Measurements from ENCODE around the gene DENND4C.

Gene DENND4C

DNA sequence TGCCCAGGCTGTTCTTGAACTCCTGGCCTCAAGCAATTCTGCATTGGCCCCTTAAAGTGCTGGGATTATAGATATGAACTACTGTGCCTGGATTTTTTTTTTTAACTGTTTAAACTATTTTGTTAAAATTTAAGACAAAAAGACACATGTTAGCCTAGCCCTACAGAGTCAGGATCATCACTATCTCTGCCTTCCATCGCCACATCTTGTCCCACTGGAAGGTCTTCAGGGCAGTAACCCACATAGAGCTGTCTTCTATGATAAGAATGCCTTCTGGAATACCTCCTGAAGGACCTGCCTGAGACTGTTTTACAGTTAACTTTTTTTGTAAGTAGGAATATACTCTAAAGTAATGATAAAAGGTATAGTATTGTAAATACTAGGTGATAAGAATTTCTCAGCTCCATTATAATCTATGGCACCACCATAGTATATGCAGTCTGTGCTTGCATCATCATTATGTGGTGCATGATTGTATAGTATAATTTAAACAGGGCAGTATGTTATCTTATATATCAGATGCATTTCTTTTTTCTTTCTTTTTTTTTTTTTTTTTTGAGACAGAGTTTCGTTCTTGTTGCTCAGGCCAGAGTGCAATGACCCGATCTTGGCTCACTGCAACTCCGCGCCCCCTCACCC lies 52.7 kb downstream of the DENND4C start:
- TF ChIP-seq FOXP2 (optimal IDR thresholded peaks at IDR 0.05; ENCODE audit: borderline replicate concordance, extremely low read depth, extremely low read length, insufficient read depth) = no peak
- TF ChIP-seq POLR2AphosphoS5 (IDR thresholded peaks at IDR 0.05; ENCODE audit: low read depth, low read length) = no peak
- no peak for TF ChIP-seq TAF1 (IDR thresholded peaks at IDR 0.05; ENCODE audit: borderline replicate concordance, insufficient read depth, low read length)
- no peak for TF ChIP-seq SIN3A (IDR thresholded peaks at IDR 0.05; ENCODE audit: borderline replicate concordance, insufficient read depth, low read length)
- TF ChIP-seq, protein P1, sequence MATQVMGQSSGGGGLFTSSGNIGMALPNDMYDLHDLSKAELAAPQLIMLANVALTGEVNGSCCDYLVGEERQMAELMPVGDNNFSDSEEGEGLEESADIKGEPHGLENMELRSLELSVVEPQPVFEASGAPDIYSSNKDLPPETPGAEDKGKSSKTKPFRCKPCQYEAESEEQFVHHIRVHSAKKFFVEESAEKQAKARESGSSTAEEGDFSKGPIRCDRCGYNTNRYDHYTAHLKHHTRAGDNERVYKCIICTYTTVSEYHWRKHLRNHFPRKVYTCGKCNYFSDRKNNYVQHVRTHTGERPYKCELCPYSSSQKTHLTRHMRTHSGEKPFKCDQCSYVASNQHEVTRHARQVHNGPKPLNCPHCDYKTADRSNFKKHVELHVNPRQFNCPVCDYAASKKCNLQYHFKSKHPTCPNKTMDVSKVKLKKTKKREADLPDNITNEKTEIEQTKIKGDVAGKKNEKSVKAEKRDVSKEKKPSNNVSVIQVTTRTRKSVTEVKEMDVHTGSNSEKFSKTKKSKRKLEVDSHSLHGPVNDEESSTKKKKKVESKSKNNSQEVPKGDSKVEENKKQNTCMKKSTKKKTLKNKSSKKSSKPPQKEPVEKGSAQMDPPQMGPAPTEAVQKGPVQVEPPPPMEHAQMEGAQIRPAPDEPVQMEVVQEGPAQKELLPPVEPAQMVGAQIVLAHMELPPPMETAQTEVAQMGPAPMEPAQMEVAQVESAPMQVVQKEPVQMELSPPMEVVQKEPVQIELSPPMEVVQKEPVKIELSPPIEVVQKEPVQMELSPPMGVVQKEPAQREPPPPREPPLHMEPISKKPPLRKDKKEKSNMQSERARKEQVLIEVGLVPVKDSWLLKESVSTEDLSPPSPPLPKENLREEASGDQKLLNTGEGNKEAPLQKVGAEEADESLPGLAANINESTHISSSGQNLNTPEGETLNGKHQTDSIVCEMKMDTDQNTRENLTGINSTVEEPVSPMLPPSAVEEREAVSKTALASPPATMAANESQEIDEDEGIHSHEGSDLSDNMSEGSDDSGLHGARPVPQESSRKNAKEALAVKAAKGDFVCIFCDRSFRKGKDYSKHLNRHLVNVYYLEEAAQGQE (IDR thresholded peaks at IDR 0.05; ENCODE audit: insufficient read depth in 1 of 2, low read depth in 2 of 2, low read length in 2 of 2) = no peak

DNA sequence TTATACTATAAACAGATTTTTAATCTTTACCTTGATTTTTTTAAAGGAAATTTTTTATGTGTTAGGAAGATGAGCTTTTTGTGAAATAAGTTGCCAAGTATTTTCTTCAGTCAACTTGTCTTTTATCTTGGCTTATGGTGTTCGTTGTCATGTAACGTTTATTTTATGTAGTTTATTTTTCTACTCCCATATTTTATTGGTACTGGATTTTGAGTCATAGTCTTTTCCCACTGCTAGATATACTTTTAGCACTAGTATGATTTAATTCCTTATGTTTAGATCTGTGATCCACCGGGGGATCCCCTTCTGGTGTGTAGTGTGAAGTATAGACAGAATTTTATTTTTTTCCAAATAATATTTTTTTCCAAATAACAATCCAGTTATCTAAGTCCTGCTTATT lies 54.2 kb downstream of the DENND4C start:
- no peak for TF ChIP-seq TAF1 (IDR thresholded peaks at IDR 0.05; ENCODE audit: borderline replicate concordance, insufficient read depth, low read length)
- TF ChIP-seq, protein P1 (IDR thresholded peaks at IDR 0.05; ENCODE audit: insufficient read depth in 1 of 2, low read depth in 2 of 2, low read length in 2 of 2) = no peak
- TF ChIP-seq POLR2AphosphoS5 (IDR thresholded peaks at IDR 0.05; ENCODE audit: low read depth, low read length) = no peak
- TF ChIP-seq SIN3A (IDR thresholded peaks at IDR 0.05; ENCODE audit: borderline replicate concordance, insufficient read depth, low read length) = no peak
- no peak for TF ChIP-seq FOXP2 (optimal IDR thresholded peaks at IDR 0.05; ENCODE audit: borderline replicate concordance, extremely low read depth, extremely low read length, insufficient read depth)

DNA sequence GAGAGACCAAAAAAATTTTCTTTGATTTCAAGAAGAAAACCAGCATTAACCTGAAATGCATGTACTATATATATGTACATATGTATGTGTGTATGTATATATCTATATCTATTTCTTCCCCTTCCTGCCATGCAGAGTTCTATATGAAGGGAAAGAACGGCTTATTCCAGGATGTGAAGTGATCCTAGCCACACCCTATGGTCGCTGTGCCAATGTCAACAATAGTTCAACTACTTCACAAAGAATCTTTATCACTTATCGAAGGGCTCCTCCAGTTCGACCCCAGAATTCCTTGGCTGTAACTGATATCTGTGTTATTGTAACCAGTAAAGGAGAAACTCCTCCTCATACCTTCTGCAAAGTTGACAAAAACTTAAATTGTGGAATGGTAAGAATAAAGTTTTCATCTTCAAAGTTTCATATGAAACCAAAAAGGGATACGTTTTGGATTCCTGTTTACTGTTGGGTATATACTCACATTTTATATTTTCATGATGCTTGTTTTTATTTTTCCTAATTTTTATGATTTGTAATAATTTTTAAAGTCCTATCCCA lies 56.2 kb downstream of the DENND4C start:
- TF ChIP-seq TAF1 (IDR thresholded peaks at IDR 0.05; ENCODE audit: borderline replicate concordance, insufficient read depth, low read length) (no peak), POLR2AphosphoS5 (IDR thresholded peaks at IDR 0.05; ENCODE audit: low read depth, low read length) (no peak), SIN3A (IDR thresholded peaks at IDR 0.05; ENCODE audit: borderline replicate concordance, insufficient read depth, low read length) (no peak), FOXP2 (optimal IDR thresholded peaks at IDR 0.05; ENCODE audit: borderline replicate concordance, extremely low read depth, extremely low read length, insufficient read depth) (no peak)
- TF ChIP-seq, protein P1 (IDR thresholded peaks at IDR 0.05; ENCODE audit: insufficient read depth in 1 of 2, low read depth in 2 of 2, low read length in 2 of 2) = no peak

DNA sequence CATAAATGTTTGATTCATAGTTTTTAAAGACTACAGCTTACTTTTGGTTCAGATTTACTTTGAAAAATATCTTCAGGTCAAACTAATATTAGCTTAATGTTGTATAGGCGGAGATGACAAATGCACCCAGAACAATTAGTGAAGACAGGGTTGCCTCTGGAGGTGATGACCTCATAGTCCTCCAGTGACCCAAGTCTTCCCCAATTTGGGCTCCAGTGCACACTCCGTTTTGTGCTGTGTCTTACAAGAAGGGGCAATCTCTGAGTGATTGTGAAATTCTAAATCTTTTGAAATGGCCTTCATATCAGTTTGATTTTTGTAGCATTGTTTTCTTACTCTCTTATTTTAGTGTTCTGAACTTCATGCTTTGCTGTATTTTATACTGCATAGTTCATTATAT lies 57.6 kb downstream of the DENND4C start:
- TF ChIP-seq POLR2AphosphoS5 (IDR thresholded peaks at IDR 0.05; ENCODE audit: low read depth, low read length) (no peak), FOXP2 (optimal IDR thresholded peaks at IDR 0.05; ENCODE audit: borderline replicate concordance, extremely low read depth, extremely low read length, insufficient read depth) (no peak), SIN3A (IDR thresholded peaks at IDR 0.05; ENCODE audit: borderline replicate concordance, insufficient read depth, low read length) (no peak), TAF1 (IDR thresholded peaks at IDR 0.05; ENCODE audit: borderline replicate concordance, insufficient read depth, low read length) (no peak)
- TF ChIP-seq, protein P1 (IDR thresholded peaks at IDR 0.05; ENCODE audit: insufficient read depth in 1 of 2, low read depth in 2 of 2, low read length in 2 of 2) = no peak

Data from PFSK-1 (cell line).